Epidermal melanocyte (primary cell): ENCODE measurements around the gene KRT1.
"Not testable (repeated sequence)": the region's sequence is repeated elsewhere in the genome, so short reads cannot be mapped to it uniquely, and the experiment has no call there.

Experiments used
- DNase-seq: peaks from one replicate; pipeline ENCODE4 v3.0.0; 2011; ENCODE audit warnings: low spot score; ENCODE audit not compliant: insufficient read length

The KRT1 gene

DNA sequence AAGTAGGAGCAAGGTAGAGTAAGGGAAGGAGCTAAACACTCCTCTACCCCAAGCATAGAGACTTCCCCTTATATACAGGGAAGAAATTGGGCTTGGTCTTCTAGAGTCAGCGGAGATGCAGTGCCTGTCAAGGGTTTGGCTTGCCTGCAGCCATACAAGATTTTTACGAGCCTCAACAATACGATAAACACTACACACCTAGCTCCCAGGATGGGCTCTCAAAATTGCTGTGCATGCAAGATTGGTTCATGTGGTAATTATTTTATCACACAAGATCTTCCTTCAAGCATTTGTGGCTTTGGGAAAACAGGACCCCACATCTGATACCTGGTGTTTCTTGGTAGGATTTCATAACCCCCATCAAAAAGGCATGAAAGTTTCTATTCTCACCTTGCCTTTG lies at the start of gene KRT1:
TSS of gene KRT1 (minus strand) at position 45 of the 400 bp plus-strand sequence. CDS start 59 bp downstream, outside the sequence.
- DNase-seq, result no peak

- DNase-seq, result no peak
Observed at GRCh38 chr12:52729147-52729546, 48.9 kb upstream of the KRT1 start.

DNA sequence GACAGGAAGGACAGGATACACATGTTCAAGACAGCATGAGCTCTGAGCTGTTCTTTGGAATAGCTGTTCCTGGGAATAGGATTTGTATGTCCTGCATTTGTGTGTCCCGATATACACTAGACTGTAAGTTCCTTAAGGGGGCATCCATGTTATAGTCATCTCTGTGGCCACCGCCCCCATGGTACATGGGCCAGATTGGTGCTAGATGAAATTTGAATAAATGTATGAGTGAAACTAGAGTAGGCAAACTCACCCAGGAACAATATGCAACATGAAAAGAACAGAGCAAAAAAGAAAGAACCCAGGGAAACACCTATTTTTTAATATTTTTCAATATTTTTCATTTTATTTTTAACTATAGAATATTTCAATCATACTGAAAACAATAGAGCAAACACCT lies 48.2 kb upstream of the KRT1 start:
- no peak for DNase-seq

- no peak for DNase-seq
Observed at GRCh38 chr12:52727037-52727436, 46.8 kb upstream of the KRT1 start.

DNA sequence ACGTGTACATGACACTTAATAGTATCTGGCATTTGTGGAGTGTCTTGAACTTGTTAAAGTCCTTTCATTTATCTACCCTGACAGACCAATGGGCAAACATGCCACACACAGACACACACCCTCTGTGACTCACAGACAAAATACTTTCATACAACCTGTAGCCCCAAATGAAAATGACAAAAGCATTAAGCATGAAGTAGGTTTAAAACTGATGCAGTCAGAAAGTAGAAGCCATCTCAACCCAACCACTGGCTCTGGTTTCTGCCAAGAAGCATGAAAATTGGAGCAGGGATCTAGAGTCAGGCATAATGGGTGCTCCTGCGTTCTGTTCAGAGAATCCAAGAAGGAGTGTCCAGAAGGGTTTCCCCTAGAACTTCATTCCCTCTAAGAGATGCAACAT lies 46.2 kb upstream of the KRT1 start:
- no peak for DNase-seq

DNA sequence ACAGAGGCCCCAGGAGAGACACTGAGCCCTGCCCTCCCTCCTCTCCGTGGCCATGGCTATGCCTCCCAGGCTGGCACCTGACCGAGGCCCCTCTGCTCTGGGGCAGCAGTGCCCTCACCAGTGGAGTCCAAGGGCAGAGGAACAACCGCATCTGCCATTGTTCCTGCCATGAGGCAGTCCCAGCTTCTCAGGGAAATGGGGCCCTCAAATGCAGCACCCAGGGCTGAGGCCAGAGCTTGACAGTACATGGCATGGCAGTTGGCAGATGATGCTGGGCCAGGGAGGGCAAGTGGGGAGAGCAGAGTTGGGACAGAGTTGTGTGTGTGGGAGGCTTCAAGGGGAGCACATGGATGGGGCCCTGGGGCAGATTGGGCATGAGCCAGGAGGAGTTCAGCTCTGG lies 44.2 kb upstream of the KRT1 start:
- DNase-seq, result no peak

DNA sequence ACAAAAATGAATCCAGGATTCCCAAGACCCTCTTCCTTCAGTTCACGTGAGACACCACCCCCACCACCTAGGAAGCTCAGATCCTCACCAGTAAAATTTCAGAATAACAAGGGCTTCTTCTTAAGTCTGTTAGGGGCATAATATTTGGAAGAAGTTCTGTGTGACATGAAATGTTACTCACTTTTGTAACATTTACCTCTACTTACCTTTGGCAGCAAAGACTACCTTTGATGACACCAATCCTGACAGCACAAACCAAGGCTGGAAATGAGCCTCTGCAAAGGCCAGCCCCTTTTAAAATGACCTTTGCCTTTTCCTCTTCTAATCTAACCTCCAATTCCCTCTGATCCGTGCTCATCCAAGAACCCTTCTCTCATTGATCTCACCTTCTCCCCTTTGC lies 42.5 kb upstream of the KRT1 start:
- DNase-seq, result no peak

DNA sequence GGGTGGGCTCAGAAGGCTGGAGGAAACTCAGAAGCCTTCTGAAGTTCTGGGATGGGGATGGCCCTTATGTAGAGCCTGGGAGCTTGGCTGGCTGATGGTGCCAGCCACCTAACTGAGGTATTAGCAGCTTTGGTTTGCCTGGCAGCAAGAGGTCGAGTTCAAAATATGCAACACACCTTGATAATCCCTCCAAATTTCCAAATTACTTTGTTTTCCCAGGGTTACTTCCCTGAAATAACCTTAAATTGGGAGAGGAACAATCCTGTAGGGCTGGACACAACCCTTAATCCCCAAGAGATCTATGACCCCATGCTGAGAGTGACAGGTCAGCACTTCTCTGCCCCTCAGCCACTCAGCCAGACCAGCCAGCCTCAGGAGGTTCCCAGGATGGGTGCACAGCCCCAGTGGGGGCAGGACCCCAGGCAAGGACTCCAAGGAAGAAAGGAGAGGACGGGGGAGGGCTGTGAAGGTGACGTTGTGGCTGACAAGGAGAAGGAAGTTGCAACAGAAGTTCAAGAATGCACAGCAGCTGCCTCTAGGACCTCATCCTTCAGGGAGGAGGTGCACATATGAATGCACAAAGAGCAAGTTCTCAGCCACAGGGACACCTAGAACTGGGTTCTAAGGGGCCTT lies 41.7 kb upstream of the KRT1 start:
- DNase-seq, result no peak

DNA sequence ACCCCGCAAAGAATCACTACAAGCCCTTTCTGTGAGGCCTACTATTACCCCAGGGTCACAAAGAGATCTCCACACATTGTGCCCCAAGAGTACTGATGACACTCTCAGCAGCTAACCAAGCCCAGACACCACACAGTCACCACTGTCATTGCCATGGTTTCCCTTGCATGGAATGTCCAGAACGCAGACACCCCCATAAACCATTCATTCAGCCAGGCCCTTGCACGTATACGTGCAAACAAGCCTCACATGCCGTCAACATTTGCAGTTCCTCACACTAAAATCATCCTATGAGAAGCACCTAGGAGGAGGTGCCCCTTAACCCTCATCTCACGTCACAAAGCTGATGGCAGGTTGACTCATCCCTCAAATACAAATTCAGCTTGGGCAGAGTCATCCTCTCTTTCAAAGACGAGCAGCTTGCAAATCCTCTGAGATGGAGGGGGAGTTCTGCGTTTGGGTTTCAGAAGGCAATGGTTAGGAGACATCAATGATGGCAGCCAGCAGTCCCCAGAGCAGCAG lies 40.2 kb upstream of the KRT1 start:
- DNase-seq, result no peak

- no peak for DNase-seq
Observed at GRCh38 chr12:52716061-52716460, 35.9 kb upstream of the KRT1 start.

GRCh38 chr12:52715416-52715815 lies 35.2 kb upstream of the KRT1 start:
- no peak for DNase-seq

DNA sequence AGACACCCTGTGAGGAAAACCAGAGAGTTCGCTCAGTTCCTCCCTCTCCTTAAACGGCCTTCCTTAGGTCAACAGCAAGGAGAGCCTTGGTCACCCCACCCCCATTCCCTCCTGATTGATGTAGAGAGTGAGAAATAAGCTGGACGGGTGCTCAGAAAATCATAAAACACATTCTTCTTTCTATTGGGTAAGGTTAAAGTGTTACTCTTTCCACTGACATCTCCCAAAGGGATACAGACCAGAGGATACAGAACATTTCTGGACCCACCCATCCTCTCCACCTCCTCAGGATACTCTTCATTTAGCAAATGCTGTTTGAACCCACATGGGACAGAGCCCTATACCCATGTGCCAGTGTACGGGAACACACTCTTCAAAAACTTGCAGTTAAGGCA lies 34.7 kb upstream of the KRT1 start:
- no peak for DNase-seq

DNA sequence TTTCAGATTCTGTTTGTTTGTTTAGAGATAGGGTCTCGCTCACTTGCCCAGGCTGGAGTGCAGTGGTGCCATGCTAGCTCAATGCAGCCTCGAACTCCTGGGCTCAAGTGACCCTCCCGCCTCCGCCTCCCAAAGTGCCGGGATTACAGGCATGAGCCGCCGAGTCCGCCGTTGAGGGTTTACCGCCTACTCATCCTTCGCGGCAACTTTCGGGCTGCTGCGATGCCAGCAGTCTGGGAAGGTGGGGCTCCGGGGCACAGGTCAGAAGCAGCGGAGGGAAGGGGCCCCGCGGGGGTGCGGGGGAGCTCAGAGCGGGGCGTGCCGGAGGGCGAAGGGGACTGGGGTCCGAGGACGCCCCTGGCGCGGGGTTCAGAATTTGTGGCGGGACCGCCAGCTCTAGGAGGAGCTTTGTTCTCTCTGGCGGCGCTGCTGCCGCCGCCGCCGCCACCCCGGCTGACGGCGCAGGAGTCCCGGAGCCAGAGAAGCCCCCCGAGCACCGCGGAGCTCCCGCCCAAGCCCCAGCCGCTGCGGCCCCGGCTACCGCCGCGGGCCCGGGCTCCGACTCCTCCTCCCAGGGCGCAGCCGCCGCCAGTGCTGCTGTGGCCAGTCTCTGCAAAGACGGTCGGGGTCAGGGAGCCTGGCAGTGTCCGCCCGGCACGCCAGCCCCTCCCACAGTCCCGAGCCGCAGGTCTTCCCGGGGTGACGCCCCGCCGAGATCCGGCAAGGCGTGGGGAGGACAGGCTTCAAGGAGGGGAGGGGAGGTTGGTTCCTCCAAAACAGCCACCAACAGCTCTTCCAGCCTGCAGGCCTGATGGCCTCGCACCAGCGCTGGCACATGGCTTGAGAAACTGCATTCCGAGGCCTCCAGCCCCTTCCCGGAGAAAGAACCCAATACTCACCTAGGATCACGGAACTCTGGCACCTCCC lies 34.0 kb upstream of the KRT1 start:
- DNase-seq, result no peak

- not testable (repeated sequence) for DNase-seq
Observed at GRCh38 chr12:52712122-52712521, 31.9 kb upstream of the KRT1 start.

- no peak for DNase-seq
Observed at GRCh38 chr12:52710730-52711129, 30.5 kb upstream of the KRT1 start.

DNA sequence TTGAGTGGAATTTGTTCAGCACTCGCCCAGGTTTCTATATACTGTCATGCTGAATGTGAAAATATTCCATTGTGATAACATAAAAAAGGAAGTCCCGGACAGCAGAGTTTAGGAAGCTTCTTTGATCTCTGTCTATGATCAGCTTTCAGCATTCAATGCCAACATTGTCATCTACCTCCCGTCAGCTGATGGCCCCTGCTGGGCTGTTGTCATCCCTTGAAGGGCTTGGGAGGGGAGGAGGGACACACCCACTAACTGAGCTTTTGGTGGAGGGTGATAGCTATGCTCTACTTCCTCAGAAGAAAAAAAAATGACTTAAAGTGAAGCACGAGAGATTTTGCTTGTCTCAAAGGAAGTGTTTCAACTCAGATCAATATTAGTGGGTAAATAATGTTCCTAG lies 27.8 kb upstream of the KRT1 start:
- no peak for DNase-seq

- no peak for DNase-seq
Observed at GRCh38 chr12:52704464-52704863, 24.3 kb upstream of the KRT1 start.

- DNase-seq, result no peak
Observed at GRCh38 chr12:52703878-52704277, 23.7 kb upstream of the KRT1 start.

DNA sequence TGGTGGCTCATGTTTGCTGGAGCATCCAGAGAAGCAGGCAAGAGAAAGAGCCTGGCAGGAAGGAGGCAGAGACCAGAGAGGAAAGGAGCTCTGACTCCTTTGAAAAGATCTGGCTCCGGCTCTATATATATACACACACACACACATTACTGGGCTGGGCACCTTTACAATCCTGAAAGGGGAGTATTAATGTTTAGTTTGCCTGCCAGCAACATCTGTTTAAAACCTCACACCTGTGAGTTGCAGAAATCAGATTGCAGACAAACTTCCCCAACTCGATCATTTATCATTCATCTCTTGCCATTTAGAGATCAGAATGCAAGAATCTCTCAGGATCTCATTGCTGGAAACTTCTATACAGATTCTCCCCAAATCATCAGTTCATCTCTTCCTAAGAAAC lies 23.2 kb upstream of the KRT1 start, which contains the start of gene KRT77:
TSS of gene KRT77 (minus strand) at position 101 of the 400 bp plus-strand sequence. CDS start at position 11, 90 bp downstream.
- DNase-seq, result no peak

DNA sequence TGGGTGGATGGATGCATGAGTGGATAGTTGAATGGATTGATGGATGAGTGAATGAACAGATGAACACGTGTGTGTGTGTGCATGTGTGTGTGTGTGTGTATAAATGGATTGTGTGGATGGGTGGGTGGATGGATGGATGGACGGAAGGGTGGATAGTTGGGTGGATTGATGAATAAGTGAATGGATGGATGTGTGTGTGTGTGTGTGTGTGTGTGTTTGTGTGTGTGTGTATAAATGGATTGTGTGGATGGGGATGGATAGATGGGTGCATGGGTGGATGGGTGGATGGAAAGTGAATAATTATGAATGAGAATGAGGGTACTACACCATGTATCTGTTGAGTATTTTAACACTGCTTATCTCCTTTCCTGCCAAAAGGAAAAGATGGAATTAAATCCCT lies 22.1 kb upstream of the KRT1 start:
- DNase-seq, result no peak

- DNase-seq, result no peak
Observed at GRCh38 chr12:52701281-52701680, 21.1 kb upstream of the KRT1 start.

GRCh38 chr12:52699960-52700359 lies 19.8 kb upstream of the KRT1 start:
- DNase-seq, result no peak
